ENCODE results near the gene SAPCD1. TPM values are rescaled to one million over a fixed set of nuclear protein-coding genes. Genes with fewer than 3 reads are reported as not detected.

SAPCD1 gene
- total RNA-seq, 1 donor, result 0.90 TPM

DNA sequence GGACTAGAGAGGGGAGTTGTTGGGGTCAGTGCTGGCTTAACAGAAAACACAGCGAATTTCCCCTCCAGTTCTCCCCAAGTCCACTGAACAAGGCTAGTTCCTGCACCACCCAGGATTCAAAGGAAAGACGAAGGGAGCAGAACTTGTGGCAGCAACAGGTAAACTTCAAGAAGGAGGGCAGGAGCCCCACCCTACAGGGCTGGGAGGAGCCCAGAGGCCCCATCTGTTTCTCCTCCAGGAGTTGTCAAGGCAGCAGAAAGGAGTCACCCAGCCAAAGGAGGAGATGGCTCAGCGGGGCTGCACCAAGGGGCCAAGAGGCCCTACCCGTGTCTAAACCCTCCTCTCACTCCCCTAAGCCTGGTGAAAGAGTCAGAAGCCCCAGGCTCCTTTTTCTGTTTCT lies 1.7 kb downstream of the SAPCD1 start:
- H3K4me3 ChIP-seq (ENCODE audit: low read depth, low read length), result no peak overlapping the region
- TF ChIP-seq, protein P1, sequence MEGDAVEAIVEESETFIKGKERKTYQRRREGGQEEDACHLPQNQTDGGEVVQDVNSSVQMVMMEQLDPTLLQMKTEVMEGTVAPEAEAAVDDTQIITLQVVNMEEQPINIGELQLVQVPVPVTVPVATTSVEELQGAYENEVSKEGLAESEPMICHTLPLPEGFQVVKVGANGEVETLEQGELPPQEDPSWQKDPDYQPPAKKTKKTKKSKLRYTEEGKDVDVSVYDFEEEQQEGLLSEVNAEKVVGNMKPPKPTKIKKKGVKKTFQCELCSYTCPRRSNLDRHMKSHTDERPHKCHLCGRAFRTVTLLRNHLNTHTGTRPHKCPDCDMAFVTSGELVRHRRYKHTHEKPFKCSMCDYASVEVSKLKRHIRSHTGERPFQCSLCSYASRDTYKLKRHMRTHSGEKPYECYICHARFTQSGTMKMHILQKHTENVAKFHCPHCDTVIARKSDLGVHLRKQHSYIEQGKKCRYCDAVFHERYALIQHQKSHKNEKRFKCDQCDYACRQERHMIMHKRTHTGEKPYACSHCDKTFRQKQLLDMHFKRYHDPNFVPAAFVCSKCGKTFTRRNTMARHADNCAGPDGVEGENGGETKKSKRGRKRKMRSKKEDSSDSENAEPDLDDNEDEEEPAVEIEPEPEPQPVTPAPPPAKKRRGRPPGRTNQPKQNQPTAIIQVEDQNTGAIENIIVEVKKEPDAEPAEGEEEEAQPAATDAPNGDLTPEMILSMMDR (IDR thresholded peaks at IDR 0.05; ENCODE audit: insufficient read depth, low read length), result no peak
- no peak for DNase-seq (ENCODE audit: low read depth)

DNA sequence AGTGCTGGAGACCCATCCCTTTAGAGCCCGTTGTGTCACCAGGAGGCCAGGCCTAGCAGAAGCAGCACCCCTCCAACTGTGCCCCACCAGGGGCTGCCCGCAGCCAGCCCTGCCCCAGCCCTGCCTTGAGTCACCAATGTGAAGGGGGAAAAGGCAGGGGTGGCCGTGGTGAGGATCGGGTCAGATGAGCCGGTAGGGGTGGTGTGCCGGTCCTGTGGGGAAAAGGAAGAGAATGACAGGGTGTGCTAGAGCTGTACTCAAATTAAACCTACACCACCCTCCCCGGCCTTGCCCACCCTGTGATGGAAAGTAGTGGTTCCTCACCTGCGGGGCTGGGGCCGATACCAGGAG lies 3.1 kb downstream of the SAPCD1 start:
- H3K4me3 ChIP-seq (ENCODE audit: low read depth, low read length), result no peak overlapping the region
- DNase-seq (ENCODE audit: low read depth), result no peak
- TF ChIP-seq, protein P1 (IDR thresholded peaks at IDR 0.05; ENCODE audit: insufficient read depth, low read length), result no peak

DNA sequence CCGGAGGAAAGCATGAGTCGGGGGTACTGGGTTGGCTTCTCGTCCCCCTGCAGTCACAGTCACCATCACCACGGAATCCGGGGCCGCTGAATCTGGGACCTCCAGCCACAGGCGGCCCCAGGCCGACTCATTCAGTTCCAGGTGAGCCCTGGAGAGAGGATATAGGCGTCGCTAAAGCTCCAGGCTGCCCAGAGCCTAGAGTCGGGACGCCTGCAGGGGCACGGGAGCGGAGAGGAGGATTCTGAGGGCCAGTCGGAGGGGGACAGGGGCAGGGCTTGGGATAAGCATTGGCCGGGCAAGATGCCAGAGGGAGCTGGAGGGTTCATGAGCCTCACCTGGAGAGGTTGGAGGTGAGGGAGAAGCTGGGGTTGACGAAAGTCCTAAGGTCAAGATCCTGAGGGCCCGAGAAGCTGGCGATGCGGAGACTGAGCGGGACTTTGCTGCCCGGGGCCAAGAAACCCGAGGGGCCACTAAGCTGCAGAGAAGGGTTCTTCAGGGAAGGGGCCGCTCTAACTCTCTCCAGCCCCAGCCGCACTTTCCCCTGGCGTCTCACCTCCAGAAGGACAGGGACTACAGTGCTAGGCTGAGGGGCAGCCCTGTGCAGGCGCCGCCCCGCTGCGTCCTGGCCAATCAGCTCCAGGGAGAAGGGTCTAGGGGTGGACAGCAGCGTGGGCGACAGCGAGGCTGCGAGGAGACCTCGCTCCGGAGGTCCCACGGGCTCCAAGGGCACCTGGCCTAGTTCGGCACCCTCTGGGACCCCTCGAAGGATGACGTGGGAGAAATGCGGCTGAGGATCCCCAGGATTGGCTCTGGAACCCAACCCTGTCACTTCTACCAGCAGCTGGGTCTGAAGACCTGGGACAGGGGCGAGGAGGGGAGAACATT lies 3.7 kb downstream of the SAPCD1 start:
- DNase-seq (ENCODE audit: low read depth), result no peak
- peak overlapping the region; percentile 41 for H3K4me3 ChIP-seq (ENCODE audit: low read depth, low read length)
- TF ChIP-seq, protein P1 (IDR thresholded peaks at IDR 0.05; ENCODE audit: insufficient read depth, low read length), result no peak

DNA sequence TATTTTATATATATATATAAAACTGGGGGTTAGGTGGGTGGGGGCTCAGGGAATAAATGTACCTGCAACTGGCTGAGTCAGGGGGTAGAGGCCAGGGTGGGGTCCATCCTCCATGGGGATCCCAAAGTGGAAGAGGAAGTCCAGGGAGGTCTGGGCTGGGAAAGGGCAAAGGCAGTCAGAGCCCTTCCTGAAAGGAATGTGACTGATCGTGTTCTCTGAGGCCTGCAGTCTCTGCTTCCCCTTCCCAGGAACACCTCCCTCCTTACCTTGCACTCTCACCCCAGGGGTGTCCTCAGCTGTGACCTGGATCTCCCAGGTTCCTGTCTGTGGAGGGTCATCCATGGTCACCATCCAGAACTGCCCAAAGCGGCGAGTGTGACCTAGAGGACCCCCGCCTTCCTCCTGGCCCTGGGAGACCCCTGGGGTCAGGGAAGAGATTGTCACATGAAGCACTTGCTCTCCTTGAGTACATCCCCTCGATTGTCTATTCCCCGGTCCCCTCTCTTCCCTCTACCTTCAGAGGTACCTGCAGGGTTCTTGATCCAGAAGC lies 4.7 kb downstream of the SAPCD1 start:
- DNase-seq (ENCODE audit: low read depth), result no peak
- TF ChIP-seq, protein P1 (IDR thresholded peaks at IDR 0.05; ENCODE audit: insufficient read depth, low read length), result no peak
- no peak overlapping the region for H3K4me3 ChIP-seq (ENCODE audit: low read depth, low read length)

DNA sequence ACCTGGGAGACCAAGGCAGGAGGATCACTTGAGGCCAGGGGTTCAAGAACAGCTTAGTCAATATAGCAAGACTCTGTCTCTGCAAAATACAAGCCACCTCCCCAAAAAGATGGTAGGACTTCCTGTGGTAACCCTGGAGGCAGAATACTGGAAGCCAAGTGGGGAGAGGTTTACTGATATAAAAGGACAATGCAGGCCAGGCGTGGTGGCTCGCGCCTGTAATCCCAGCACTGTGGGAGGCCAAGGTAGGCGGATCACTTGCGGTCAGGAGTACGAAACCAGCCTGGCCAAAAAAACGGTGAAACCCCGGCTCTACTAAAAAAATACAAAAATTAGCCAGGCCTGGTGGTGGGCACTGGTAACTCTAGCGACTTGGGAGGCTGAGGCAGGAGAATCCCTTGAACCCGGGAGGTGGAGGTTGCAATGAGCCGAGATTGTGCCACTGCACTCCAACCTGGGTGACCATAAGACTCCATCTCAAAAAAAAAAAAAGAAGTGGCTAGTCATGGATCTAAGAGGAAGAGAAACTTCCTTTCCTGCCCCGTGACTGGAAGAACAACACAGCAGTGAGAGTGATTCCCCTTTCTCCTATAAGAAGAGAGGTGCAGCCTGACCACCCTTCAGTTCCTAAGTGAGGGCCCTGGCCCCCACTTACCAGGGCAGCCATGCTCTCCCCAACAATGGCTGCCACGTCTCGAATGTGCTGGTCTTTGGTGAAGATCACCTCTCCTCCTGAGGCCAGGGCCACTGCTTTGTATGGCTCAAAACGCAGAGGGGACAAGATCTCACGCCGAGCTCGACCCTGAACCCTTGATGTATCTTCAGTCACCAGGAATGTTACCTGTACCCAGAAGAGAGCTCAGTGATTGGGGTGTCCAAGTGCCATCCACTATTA lies 6.2 kb downstream of the SAPCD1 start:
- TF ChIP-seq, protein P1 (IDR thresholded peaks at IDR 0.05; ENCODE audit: insufficient read depth, low read length), result no peak
- no peak for DNase-seq (ENCODE audit: low read depth)

DNA sequence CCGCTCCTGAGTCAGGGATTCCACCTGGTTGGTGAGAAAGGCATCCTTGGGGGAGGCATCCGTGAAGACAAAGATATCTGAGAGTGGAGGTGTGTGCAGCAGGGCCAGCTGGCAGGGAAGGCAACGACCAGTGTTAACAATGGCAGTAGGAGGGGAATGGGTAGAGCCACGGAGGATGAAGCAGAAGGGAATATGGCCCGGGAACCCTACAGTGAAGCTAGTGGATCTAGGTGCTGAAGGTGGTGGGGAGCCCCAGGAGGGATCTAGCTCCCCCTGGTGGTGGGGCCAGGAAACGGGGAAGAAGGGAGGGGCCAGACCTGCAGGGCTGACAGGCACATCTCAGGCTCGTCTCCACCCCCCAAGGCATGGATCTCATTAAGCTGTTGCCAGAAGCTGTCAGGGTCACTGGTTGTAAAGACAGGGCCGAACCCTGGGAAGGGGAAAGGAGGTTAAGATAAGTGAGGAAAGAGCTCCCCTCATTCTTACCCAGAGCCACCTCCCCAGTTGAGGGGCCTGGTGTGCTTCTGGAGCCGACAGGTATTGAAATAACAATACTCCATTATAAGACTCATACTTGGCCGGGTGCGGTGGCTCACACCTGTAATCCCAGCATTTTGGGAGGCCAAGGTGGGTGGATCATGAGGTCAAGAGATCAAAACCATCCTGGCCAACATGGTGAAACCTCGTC lies 7.4 kb downstream of the SAPCD1 start:
- DNase-seq (ENCODE audit: low read depth), result peak; percentile 35
- H3K4me3 ChIP-seq (ENCODE audit: low read depth, low read length), result no peak overlapping the region
- TF ChIP-seq, protein P1 (IDR thresholded peaks at IDR 0.05; ENCODE audit: insufficient read depth, low read length), result peak; percentile 84

More for the DNA sequence above, 6.2 kb downstream of the SAPCD1 start:
- H3K4me3 ChIP-seq (ENCODE audit: low read depth, low read length), result no peak overlapping the region
